ENCODE measurements around the gene GNAI2. TPM values are rescaled to one million over a fixed set of nuclear protein-coding genes. Genes with fewer than 3 reads are reported as not detected.

Gene GNAI2
- total RNA-seq, 4 donors from 2014 or later = 149 to 297 (median 239) TPM

- WGBS = 87% methylated on average over 4 of the region's 8 CpGs
- no peak for DNase-seq (ENCODE audit: extremely low spot score)
- TF ChIP-seq EP300 (IDR thresholded peaks at IDR 0.05) = no peak
- TF ChIP-seq, protein P1, sequence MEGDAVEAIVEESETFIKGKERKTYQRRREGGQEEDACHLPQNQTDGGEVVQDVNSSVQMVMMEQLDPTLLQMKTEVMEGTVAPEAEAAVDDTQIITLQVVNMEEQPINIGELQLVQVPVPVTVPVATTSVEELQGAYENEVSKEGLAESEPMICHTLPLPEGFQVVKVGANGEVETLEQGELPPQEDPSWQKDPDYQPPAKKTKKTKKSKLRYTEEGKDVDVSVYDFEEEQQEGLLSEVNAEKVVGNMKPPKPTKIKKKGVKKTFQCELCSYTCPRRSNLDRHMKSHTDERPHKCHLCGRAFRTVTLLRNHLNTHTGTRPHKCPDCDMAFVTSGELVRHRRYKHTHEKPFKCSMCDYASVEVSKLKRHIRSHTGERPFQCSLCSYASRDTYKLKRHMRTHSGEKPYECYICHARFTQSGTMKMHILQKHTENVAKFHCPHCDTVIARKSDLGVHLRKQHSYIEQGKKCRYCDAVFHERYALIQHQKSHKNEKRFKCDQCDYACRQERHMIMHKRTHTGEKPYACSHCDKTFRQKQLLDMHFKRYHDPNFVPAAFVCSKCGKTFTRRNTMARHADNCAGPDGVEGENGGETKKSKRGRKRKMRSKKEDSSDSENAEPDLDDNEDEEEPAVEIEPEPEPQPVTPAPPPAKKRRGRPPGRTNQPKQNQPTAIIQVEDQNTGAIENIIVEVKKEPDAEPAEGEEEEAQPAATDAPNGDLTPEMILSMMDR (IDR thresholded peaks at IDR 0.05) = no peak
- no peak for TF ChIP-seq POLR2AphosphoS5 (IDR thresholded peaks at IDR 0.05)
- TF ChIP-seq POLR2A (IDR thresholded peaks at IDR 0.05; ENCODE audit: low read depth) = no peak
- intact Hi-C loops (cut with DNase I) = loop anchor here (5.0 kb wide), 1 partner anchor 81 kb away; no protein-coding TSS in a partner anchor
- peaks cover 6 to 47% (median 27%) of the 10 kb centered on the region in 4 donors for H3K27me3 ChIP-seq
- H3K4me1 ChIP-seq = peaks cover 18 to 32% (median 30%) of the 10 kb centered on the region in 4 donors
- H3K9me3 ChIP-seq = no peaks in the 10 kb centered on the region
- H3K27ac ChIP-seq (replicated peaks in 1 of 4) = no peak within 1 kb of the TSS
- peaks cover 0 to 24% (median 4%) of the 10 kb centered on the region in 4 donors for H3K36me3 ChIP-seq
- H3K4me3 ChIP-seq = no peak within 1 kb of the TSS
Measured at GRCh38 chr3:50190936-50191660, 44.9 kb upstream of the GNAI2 start, which contains the start of gene GNAT1. GNAT1 (plus strand) TSS chr3:50191610; CDS start chr3:50191726, 116 bp downstream.

GRCh38 chr3:50192124-50192523, 43.9 kb upstream of the GNAI2 start:
- H3K27ac ChIP-seq (replicated peaks in 1 of 4) = no peak overlapping the region
- intact Hi-C loops (cut with DNase I) = loop anchor here (5.0 kb wide), 1 partner anchor 80 kb away; no protein-coding TSS in a partner anchor
- DNase-seq (ENCODE audit: extremely low spot score) = no peak
- no peaks in the 10 kb centered on the region for H3K9me3 ChIP-seq
- peaks cover 0 to 14% (median 0%) of the 10 kb centered on the region in 4 donors for H3K36me3 ChIP-seq
- no peak for TF ChIP-seq EP300 (IDR thresholded peaks at IDR 0.05)
- no peak for TF ChIP-seq POLR2AphosphoS5 (IDR thresholded peaks at IDR 0.05)
- no peak for TF ChIP-seq POLR2A (IDR thresholded peaks at IDR 0.05; ENCODE audit: low read depth)
- TF ChIP-seq, protein P1 (IDR thresholded peaks at IDR 0.05) = no peak
- WGBS = 94% methylated on average over 4 of the region's 8 CpGs
- peaks cover 18 to 32% (median 30%) of the 10 kb centered on the region in 4 donors for H3K4me1 ChIP-seq
- no peak overlapping the region for H3K4me3 ChIP-seq
- peaks cover 6 to 49% (median 27%) of the 10 kb centered on the region in 4 donors for H3K27me3 ChIP-seq

DNA sequence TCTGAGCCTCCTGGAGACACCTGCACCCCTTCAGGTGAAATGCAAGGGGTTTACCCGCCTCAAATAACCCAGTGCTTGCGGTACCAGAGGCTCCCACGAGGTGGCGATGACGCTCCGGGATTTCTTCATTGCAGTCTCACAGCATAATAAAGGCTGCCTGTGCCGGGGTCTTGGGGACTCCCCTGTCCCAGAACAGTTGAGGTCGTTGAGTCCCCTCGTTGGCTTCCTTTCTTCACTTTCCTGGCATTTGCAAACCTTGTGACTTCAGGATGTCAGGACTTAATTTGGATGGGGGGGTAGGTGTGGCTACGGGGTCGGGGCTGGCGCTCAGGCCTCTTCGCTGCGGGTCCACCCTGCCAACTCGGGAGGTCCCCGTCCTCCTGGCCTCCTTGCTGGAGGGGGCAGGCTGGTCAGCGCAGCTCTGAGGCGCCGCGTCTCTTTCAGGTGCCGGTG, 43.3 kb upstream of the GNAI2 start:
- peaks cover 0 to 11% (median 0%) of the 10 kb centered on the region in 4 donors for H3K36me3 ChIP-seq
- peaks cover 6 to 50% (median 27%) of the 10 kb centered on the region in 4 donors for H3K27me3 ChIP-seq
- H3K4me1 ChIP-seq = peaks cover 18 to 32% (median 30%) of the 10 kb centered on the region in 4 donors
- TF ChIP-seq, protein P1 (IDR thresholded peaks at IDR 0.05) = peak; percentile 88 to 90 (median 89)
- TF ChIP-seq EP300 (IDR thresholded peaks at IDR 0.05) = no peak
- TF ChIP-seq POLR2AphosphoS5 (IDR thresholded peaks at IDR 0.05) = no peak
- no peak overlapping the region for H3K4me3 ChIP-seq
- H3K9me3 ChIP-seq = no peaks in the 10 kb centered on the region
- DNase-seq (ENCODE audit: extremely low spot score) = peak; percentile 95
- 4% methylated on average over 13 of the region's 21 CpGs for WGBS
- no peak overlapping the region for H3K27ac ChIP-seq (replicated peaks in 1 of 4)
- intact Hi-C loops (cut with DNase I) = loop anchor here (5.0 kb wide), 1 partner anchor 80 kb away; no protein-coding TSS in a partner anchor

- H3K27ac ChIP-seq (replicated peaks in 1 of 4) = no peak overlapping the region
- intact Hi-C loops (cut with DNase I) = loop anchor here (5.0 kb wide), 1 partner anchor 79 kb away; no protein-coding TSS in a partner anchor
- TF ChIP-seq POLR2A (IDR thresholded peaks at IDR 0.05; ENCODE audit: low read depth) (no peak), POLR2AphosphoS5 (IDR thresholded peaks at IDR 0.05) (no peak), EP300 (IDR thresholded peaks at IDR 0.05) (no peak)
- TF ChIP-seq, protein P1 (IDR thresholded peaks at IDR 0.05) = no peak
- peaks cover 18 to 32% (median 30%) of the 10 kb centered on the region in 4 donors for H3K4me1 ChIP-seq
- H3K27me3 ChIP-seq = peaks cover 6 to 56% (median 27%) of the 10 kb centered on the region in 4 donors
- H3K9me3 ChIP-seq = no peaks in the 10 kb centered on the region
- no peak overlapping the region for H3K4me3 ChIP-seq
- peaks cover 0 to 5% (median 0%) of the 10 kb centered on the region in 4 donors for H3K36me3 ChIP-seq
- DNase-seq (ENCODE audit: extremely low spot score) = no peak
- WGBS = 57% methylated on average over 7 of the region's 36 CpGs
Measured at GRCh38 chr3:50193286-50193685, 42.7 kb upstream of the GNAI2 start.
